GM23248 (cell line): ENCODE measurements around the gene LRCOL1.

Experiments
- EZH2 ChIP-seq: fragments of 200-600 bp; sonication (generic); IDR thresholded peaks from 2 replicates; pipeline ENCODE4 v1.6.1; 2018; ENCODE audit warnings: antibody characterized with exemption, mild to moderate bottlenecking; ENCODE audit not compliant: insufficient read depth, poor library complexity, severe bottlenecking
- EZH2phosphoT487 ChIP-seq: fragments of 200-600 bp; sonication (generic); IDR thresholded peaks from 2 replicates; pipeline ENCODE4 v1.6.1; 2018; ENCODE audit warnings: antibody characterized with exemption, moderate library complexity, mild to moderate bottlenecking, low read depth; ENCODE audit not compliant: insufficient read depth

GRCh38 chr12:132641811-132642650 lies 31.6 kb upstream of the LRCOL1 start:
- TF ChIP-seq EZH2, result no peak
- TF ChIP-seq EZH2phosphoT487, result no peak
